GM19324 (cell line): ENCODE results near the gene FUT3.
"Not testable (repeated sequence)": the region's sequence is repeated elsewhere in the genome, so short reads cannot be mapped to it uniquely, and the experiment has no call there.

ENCODE experiments used
- ATAC-seq: cut with Tn5 transposase; IDR thresholded peaks from one replicate; pipeline ENCODE4 v1.9.1; 2021; ENCODE audit warnings: mild to moderate bottlenecking, moderate library complexity; ENCODE audit not compliant: unreplicated experiment, low FRiP score

Gene FUT3

GRCh38 chr19:5851302-5851701, at the start of gene FUT3:
Gene FUT3 (minus strand): TSS chr19:5851449.
- no peak for ATAC-seq

- ATAC-seq = no peak
These were observed 49.7 kb upstream of the FUT3 start for GRCh38 chr19:5900976-5901375.

- no peak for ATAC-seq
These were observed 48.7 kb upstream of the FUT3 start for GRCh38 chr19:5899728-5900526.

- no peak for ATAC-seq
These were observed 46.1 kb upstream of the FUT3 start for GRCh38 chr19:5897189-5897969.

GRCh38 chr19:5896365-5897076, 45.3 kb upstream of the FUT3 start:
- no peak for ATAC-seq

- no peak for ATAC-seq
These were observed 44.6 kb upstream of the FUT3 start for GRCh38 chr19:5895890-5896289.

GRCh38 chr19:5895409-5895808, 44.2 kb upstream of the FUT3 start:
- no peak for ATAC-seq

GRCh38 chr19:5894704-5895349, 43.6 kb upstream of the FUT3 start:
- no peak for ATAC-seq

GRCh38 chr19:5893907-5894703, 42.9 kb upstream of the FUT3 start:
- no peak for ATAC-seq

- ATAC-seq = no peak
These were observed 42.2 kb upstream of the FUT3 start for GRCh38 chr19:5893296-5893903.

- no peak for ATAC-seq
These were observed 41.6 kb upstream of the FUT3 start for GRCh38 chr19:5892772-5893275.

GRCh38 chr19:5891938-5892771, 40.9 kb upstream of the FUT3 start:
- no peak for ATAC-seq

GRCh38 chr19:5891572-5891937, 40.3 kb upstream of the FUT3 start:
- no peak for ATAC-seq

- no peak for ATAC-seq
These were observed 38.9 kb upstream of the FUT3 start for GRCh38 chr19:5890099-5890498.

- ATAC-seq = no peak
These were observed 38.2 kb upstream of the FUT3 start for GRCh38 chr19:5889288-5889971.

- ATAC-seq = not testable (repeated sequence)
These were observed 33.0 kb upstream of the FUT3 start for GRCh38 chr19:5884065-5884811.
